GM19468 (cell line): Measurements from ENCODE around the gene C3.
"Not testable (repeated sequence)": the region's sequence is repeated elsewhere in the genome, so short reads cannot be mapped to it uniquely, and the experiment has no call there.

ENCODE experiments used
- ATAC-seq: cut with Tn5 transposase; IDR thresholded peaks from one replicate; pipeline ENCODE4 v1.9.1; 2021; ENCODE audit warnings: mild to moderate bottlenecking, moderate library complexity, moderate number of reproducible peaks; ENCODE audit not compliant: unreplicated experiment; ENCODE audit errors: extremely low read depth

The C3 gene

GRCh38 chr19:6714749-6715555 lies 5.5 kb downstream of the C3 start:
- ATAC-seq = no peak

- ATAC-seq = no peak
These were observed 6.4 kb downstream of the C3 start for GRCh38 chr19:6713773-6714692.

- ATAC-seq = no peak
These were observed 7.5 kb downstream of the C3 start for GRCh38 chr19:6712692-6713670.

- no peak for ATAC-seq
These were observed 8.2 kb downstream of the C3 start for GRCh38 chr19:6712231-6712630.

GRCh38 chr19:6711605-6712004 lies 8.8 kb downstream of the C3 start:
- no peak for ATAC-seq

- ATAC-seq = no peak
These were observed 9.4 kb downstream of the C3 start for GRCh38 chr19:6711078-6711361.

GRCh38 chr19:6710273-6711077 lies 10.0 kb downstream of the C3 start:
- ATAC-seq = no peak

- ATAC-seq = no peak
These were observed 10.9 kb downstream of the C3 start for GRCh38 chr19:6709549-6709948.

- ATAC-seq = not testable (repeated sequence)
These were observed 11.5 kb downstream of the C3 start for GRCh38 chr19:6708913-6709312.

GRCh38 chr19:6708346-6708745 lies 12.1 kb downstream of the C3 start:
- no peak for ATAC-seq

- no peak for ATAC-seq
These were observed 12.8 kb downstream of the C3 start for GRCh38 chr19:6707658-6708018.

- ATAC-seq = no peak
These were observed 13.3 kb downstream of the C3 start for GRCh38 chr19:6707011-6707657.

- ATAC-seq = no peak
These were observed 13.9 kb downstream of the C3 start for GRCh38 chr19:6706633-6706958.

- ATAC-seq = no peak
These were observed 14.4 kb downstream of the C3 start for GRCh38 chr19:6705931-6706632.

- ATAC-seq = no peak
These were observed 19.7 kb downstream of the C3 start for GRCh38 chr19:6700586-6701316.

- no peak for ATAC-seq
These were observed 20.5 kb downstream of the C3 start for GRCh38 chr19:6699935-6700334.

- ATAC-seq = no peak
These were observed 23.2 kb downstream of the C3 start for GRCh38 chr19:6697291-6697690.

GRCh38 chr19:6696239-6696820 lies 24.1 kb downstream of the C3 start:
- ATAC-seq = no peak
